ENCODE measurements around the gene BCLAF1.

Gene BCLAF1

GRCh38 chr6:136216503-136217401, 72.9 kb downstream of the BCLAF1 start:
- H2AFZ ChIP-seq (ENCODE audit: low read length) = no peak overlapping the region

GRCh38 chr6:136213853-136214252, 75.8 kb downstream of the BCLAF1 start:
- Histone ChIP-seq H3K9ac (ENCODE audit: low read length) (no peak overlapping the region), H3K9me3 (ENCODE audit: low read length) (no peaks in the 10 kb centered on the region), H3K4me1 (ENCODE audit: insufficient read depth, low read length, severe bottlenecking) (no peaks in the 10 kb centered on the region), H2AFZ (ENCODE audit: low read length) (no peak overlapping the region), H3K79me2 (ENCODE audit: insufficient read depth, low read length) (no peaks in the 10 kb centered on the region), H3K27ac (ENCODE audit: low read depth, low read length, poor library complexity, severe bottlenecking) (no peak overlapping the region), H4K20me1 (ENCODE audit: insufficient read depth, low read length) (no peaks in the 10 kb centered on the region), H3K4me2 (ENCODE audit: low read length) (no peak overlapping the region), H3K27me3 (ENCODE audit: insufficient read depth, low read length) (no peaks in the 10 kb centered on the region), H3F3A (ENCODE audit: insufficient read depth, low read length) (no peaks in the 10 kb centered on the region), H3K36me3 (ENCODE audit: insufficient read depth, low read length) (no peaks in the 10 kb centered on the region), H3K4me3 (ENCODE audit: low read depth, low read length, poor library complexity, severe bottlenecking) (no peak overlapping the region), H3K9me2 (ENCODE audit: low read depth, low read length) (no peaks in the 10 kb centered on the region)
- no peak for TF ChIP-seq EZH2 (IDR thresholded peaks at IDR 0.05; ENCODE audit: borderline replicate concordance, low read length)
- TF ChIP-seq, protein P1, sequence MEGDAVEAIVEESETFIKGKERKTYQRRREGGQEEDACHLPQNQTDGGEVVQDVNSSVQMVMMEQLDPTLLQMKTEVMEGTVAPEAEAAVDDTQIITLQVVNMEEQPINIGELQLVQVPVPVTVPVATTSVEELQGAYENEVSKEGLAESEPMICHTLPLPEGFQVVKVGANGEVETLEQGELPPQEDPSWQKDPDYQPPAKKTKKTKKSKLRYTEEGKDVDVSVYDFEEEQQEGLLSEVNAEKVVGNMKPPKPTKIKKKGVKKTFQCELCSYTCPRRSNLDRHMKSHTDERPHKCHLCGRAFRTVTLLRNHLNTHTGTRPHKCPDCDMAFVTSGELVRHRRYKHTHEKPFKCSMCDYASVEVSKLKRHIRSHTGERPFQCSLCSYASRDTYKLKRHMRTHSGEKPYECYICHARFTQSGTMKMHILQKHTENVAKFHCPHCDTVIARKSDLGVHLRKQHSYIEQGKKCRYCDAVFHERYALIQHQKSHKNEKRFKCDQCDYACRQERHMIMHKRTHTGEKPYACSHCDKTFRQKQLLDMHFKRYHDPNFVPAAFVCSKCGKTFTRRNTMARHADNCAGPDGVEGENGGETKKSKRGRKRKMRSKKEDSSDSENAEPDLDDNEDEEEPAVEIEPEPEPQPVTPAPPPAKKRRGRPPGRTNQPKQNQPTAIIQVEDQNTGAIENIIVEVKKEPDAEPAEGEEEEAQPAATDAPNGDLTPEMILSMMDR (IDR thresholded peaks at IDR 0.05; ENCODE audit: low read length) = no peak

More at GRCh38 chr6:136216503-136217401, 72.9 kb downstream of the BCLAF1 start:
- no peaks in the 10 kb centered on the region for H3K79me2 ChIP-seq (ENCODE audit: insufficient read depth, low read length)
- no peak overlapping the region for H3K27ac ChIP-seq (ENCODE audit: low read depth, low read length, poor library complexity, severe bottlenecking)
- no peak for TF ChIP-seq EZH2 (IDR thresholded peaks at IDR 0.05; ENCODE audit: borderline replicate concordance, low read length)
- TF ChIP-seq, protein P1 (IDR thresholded peaks at IDR 0.05; ENCODE audit: low read length) = no peak
- no peak overlapping the region for H3K4me3 ChIP-seq (ENCODE audit: low read depth, low read length, poor library complexity, severe bottlenecking)
- H4K20me1 ChIP-seq (ENCODE audit: insufficient read depth, low read length) = no peaks in the 10 kb centered on the region
- no peak overlapping the region for H3K4me2 ChIP-seq (ENCODE audit: low read length)
- H3K9me2 ChIP-seq (ENCODE audit: low read depth, low read length) = no peaks in the 10 kb centered on the region
- H3K36me3 ChIP-seq (ENCODE audit: insufficient read depth, low read length) = no peaks in the 10 kb centered on the region
- H3K27me3 ChIP-seq (ENCODE audit: insufficient read depth, low read length) = no peaks in the 10 kb centered on the region
- H3K9ac ChIP-seq (ENCODE audit: low read length) = no peak overlapping the region
- H3K9me3 ChIP-seq (ENCODE audit: low read length) = no peaks in the 10 kb centered on the region
- H3F3A ChIP-seq (ENCODE audit: insufficient read depth, low read length) = no peaks in the 10 kb centered on the region
- no peaks in the 10 kb centered on the region for H3K4me1 ChIP-seq (ENCODE audit: insufficient read depth, low read length, severe bottlenecking)

DNA sequence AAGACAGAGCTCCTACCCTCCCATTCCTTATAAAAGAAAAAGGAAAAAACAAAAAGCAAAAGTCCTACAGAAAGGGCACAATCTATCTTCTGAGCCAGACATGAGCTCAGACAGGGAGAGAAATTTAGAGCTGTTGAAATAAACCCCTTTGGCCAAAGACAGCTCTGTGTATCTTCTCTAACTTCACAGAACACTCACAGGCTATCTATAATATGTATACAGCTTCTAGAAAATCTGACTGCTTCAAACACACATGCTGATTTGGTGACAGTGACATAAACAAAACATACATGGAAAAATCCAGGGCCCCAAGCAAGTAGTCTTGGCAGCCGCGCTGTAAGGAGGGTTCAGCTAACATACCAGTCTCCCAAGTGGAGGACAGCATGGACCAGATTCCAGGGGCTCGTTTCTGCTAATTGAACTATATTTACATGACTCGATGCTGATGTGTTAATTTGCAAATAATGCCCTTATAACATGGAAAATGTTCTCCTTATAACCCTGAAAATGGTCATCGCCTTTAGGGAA, 76.6 kb downstream of the BCLAF1 start:
- Histone ChIP-seq H3F3A (ENCODE audit: insufficient read depth, low read length) (no peaks in the 10 kb centered on the region), H3K36me3 (ENCODE audit: insufficient read depth, low read length) (no peaks in the 10 kb centered on the region), H3K27ac (ENCODE audit: low read depth, low read length, poor library complexity, severe bottlenecking) (no peak overlapping the region), H3K9me2 (ENCODE audit: low read depth, low read length) (no peaks in the 10 kb centered on the region), H3K9ac (ENCODE audit: low read length) (no peak overlapping the region), H3K4me1 (ENCODE audit: insufficient read depth, low read length, severe bottlenecking) (no peaks in the 10 kb centered on the region), H3K79me2 (ENCODE audit: insufficient read depth, low read length) (no peaks in the 10 kb centered on the region), H3K4me3 (ENCODE audit: low read depth, low read length, poor library complexity, severe bottlenecking) (no peak overlapping the region), H3K27me3 (ENCODE audit: insufficient read depth, low read length) (no peaks in the 10 kb centered on the region), H4K20me1 (ENCODE audit: insufficient read depth, low read length) (no peaks in the 10 kb centered on the region), H3K9me3 (ENCODE audit: low read length) (no peaks in the 10 kb centered on the region), H2AFZ (ENCODE audit: low read length) (no peak overlapping the region), H3K4me2 (ENCODE audit: low read length) (no peak overlapping the region)
- no peak for TF ChIP-seq EZH2 (IDR thresholded peaks at IDR 0.05; ENCODE audit: borderline replicate concordance, low read length)
- TF ChIP-seq, protein P1 (IDR thresholded peaks at IDR 0.05; ENCODE audit: low read length) = no peak
